ENCODE data around the gene OR2B2.
"Not testable (repeated sequence)": the region's sequence is repeated elsewhere in the genome, so short reads cannot be mapped to it uniquely, and the experiment has no call there.

The OR2B2 gene

GRCh38 chr6:27911956-27912446, at the start of gene OR2B2:
OR2B2 (minus strand) TSS chr6:27912396; CDS start chr6:27912319, 77 bp downstream.
- no peak for DNase-seq

DNA sequence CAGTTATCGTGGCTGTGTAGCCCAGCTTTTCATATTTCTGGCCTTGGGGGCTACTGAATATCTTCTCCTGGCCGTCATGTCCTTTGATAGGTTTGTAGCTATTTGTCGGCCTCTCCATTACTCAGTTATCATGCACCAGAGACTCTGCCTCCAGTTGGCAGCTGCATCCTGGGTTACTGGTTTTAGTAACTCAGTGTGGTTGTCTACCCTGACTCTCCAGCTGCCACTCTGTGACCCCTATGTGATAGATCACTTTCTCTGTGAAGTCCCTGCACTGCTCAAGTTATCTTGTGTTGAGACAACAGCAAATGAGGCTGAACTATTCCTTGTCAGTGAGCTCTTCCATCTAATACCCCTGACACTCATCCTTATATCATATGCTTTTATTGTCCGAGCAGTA, 45.3 kb upstream of the OR2B2 start:
- no peak for DNase-seq

- no peak for DNase-seq
Observed at GRCh38 chr6:27956941-27957340, 44.7 kb upstream of the OR2B2 start, which contains the start of gene OR2B6. OR2B6 (plus strand) TSS chr6:27957241; CDS start chr6:27957241, 0 bp downstream.

- DNase-seq: no peak
Observed at GRCh38 chr6:27951040-27951439, 38.8 kb upstream of the OR2B2 start.

DNA sequence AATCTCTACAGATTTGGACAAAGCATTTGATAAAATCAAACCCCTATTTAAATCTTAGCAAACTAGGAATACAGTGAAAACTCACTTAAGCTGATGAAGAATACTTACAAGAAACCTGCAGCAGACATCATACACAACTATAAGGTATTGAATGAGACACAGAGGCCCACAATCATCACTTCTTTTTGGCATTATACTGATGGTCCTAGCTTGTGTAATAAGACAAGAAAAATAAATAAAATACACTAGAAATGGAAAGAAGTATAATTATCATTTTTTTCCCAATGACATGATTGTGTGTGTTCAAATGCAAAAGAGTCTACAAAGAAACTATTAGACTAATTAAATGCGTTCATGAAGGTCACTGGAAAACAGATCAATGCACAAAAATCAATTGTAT, 36.0 kb upstream of the OR2B2 start:
- DNase-seq: no peak

GRCh38 chr6:27943072-27943471, 30.9 kb upstream of the OR2B2 start:
- not testable (repeated sequence) for DNase-seq

GRCh38 chr6:27940766-27941165, 28.6 kb upstream of the OR2B2 start:
- DNase-seq: no peak

DNA sequence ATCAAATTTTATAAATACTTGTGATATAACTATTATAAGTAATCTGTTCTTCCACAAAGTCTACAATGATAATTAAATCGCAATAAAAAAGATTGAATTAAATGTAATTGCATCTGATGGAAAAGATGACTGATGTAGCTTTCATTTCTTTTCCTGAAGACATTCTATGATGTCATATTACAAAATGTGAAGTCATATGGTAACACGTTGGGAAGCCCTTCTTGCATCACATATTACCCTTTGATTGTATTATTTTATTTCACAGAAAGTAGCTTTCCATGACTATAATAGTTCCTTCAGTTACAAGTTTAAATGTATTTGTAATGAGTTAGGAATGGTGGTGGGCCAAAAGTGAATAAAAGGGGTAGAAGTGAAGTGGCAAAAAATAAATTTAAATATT, 19.0 kb upstream of the OR2B2 start:
- no peak for DNase-seq

GRCh38 chr6:27929930-27930329, 17.7 kb upstream of the OR2B2 start:
- DNase-seq: not testable (repeated sequence)

DNA sequence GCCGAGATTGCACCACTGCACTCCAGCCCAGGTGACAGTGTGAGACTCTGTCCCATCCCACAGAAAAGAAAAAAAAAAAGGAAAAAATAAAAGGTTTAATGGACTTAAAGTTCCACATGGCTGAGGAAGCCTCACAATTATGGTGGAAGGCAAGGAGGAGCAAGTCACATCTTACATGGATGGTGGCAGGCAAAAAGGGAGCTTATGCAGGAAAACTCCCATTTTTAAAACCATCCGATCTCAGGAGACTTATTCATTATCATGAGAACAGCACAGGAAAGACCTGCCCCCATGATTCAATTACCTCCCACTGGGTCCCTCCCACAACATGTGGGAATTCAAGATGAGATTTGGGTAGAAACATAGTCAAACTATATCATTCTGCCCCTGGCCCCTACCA, 15.8 kb upstream of the OR2B2 start:
- not testable (repeated sequence) for DNase-seq

DNA sequence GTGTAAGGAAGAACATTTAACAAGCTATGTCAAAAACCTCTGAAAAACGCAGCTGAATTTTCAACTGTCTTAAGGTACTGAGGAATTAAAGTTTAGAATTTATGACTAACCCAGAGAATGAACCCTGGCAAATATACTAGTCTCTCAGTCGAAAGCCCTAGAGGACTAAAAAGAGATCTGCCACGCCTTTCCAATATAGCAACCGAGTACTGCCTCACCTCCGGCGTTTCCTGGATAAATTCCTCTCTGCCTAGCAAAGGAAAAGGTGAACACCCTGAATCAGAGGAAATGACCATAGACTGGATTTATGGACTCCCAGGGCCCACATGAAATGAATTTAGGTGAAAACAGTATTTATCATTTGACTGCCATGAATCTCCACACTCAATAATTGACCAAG, 12.0 kb upstream of the OR2B2 start:
- no peak for DNase-seq

- DNase-seq: no peak
Observed at GRCh38 chr6:27922949-27923348, 10.8 kb upstream of the OR2B2 start.

GRCh38 chr6:27908017-27908416, 4.2 kb downstream of the OR2B2 start:
- no peak for DNase-seq

GRCh38 chr6:27902335-27903314, 9.6 kb downstream of the OR2B2 start:
- DNase-seq: peak; percentile 71

- no peak for DNase-seq
Observed at GRCh38 chr6:27901801-27902200, 10.4 kb downstream of the OR2B2 start.

GRCh38 chr6:27900197-27900596, 12.0 kb downstream of the OR2B2 start:
- DNase-seq: not testable (repeated sequence)

DNA sequence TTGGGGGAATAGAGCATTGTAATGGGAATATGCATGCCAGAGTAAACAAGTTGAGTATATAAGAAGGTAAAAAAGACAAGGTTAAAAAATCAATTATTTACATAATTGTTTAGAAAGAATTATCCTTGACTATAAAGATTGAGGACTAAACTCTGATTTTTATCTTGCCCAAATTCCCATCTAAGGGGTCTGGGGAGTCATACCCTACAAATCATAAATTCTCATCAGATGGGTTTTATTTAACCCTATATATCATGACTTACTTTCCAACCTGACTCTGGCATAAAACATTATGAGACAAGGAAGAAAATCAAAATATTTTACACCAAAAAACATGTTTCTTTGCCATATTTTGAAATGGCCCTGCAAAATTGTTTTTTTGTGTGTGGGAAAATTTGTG, 12.7 kb downstream of the OR2B2 start:
- DNase-seq: no peak

- no peak for DNase-seq
Observed at GRCh38 chr6:27897580-27898206, 14.5 kb downstream of the OR2B2 start.

GRCh38 chr6:27896398-27896796, 15.8 kb downstream of the OR2B2 start:
- no peak for DNase-seq

- DNase-seq: peak; percentile 95
Observed at GRCh38 chr6:27894839-27895762, 17.1 kb downstream of the OR2B2 start.

- DNase-seq: peak; percentile 98
Observed at GRCh38 chr6:27893836-27894807, 18.1 kb downstream of the OR2B2 start.
